Measurements from ENCODE around the gene ZCCHC2.

DNA sequence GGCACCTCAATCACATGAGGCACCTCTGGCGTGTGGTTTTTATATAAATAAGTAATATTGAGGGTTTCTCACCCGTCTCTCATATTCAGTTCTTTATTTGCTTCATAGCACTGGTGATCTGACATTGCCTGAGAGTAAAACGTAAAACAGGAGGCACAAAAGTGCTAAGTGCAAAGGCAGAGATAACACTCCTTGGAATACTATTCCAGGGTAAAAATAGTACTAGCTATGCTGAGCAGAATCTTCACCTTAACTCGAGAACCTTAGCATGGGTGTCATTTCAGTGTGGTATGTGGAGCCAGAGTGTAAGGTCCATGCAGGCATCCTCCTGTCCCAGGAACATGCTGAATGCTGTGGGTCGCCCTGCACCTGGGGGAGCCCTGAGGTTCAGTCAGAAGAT, 26.9 kb downstream of the ZCCHC2 start:
- TF ChIP-seq, protein P1, sequence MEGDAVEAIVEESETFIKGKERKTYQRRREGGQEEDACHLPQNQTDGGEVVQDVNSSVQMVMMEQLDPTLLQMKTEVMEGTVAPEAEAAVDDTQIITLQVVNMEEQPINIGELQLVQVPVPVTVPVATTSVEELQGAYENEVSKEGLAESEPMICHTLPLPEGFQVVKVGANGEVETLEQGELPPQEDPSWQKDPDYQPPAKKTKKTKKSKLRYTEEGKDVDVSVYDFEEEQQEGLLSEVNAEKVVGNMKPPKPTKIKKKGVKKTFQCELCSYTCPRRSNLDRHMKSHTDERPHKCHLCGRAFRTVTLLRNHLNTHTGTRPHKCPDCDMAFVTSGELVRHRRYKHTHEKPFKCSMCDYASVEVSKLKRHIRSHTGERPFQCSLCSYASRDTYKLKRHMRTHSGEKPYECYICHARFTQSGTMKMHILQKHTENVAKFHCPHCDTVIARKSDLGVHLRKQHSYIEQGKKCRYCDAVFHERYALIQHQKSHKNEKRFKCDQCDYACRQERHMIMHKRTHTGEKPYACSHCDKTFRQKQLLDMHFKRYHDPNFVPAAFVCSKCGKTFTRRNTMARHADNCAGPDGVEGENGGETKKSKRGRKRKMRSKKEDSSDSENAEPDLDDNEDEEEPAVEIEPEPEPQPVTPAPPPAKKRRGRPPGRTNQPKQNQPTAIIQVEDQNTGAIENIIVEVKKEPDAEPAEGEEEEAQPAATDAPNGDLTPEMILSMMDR (IDR thresholded peaks at IDR 0.05): no peak
- TF ChIP-seq POLR2A (IDR thresholded peaks at IDR 0.05): no peak
